ENCODE measurements around the gene IRAK1. TPM values are rescaled to one million over a fixed set of nuclear protein-coding genes. Genes with fewer than 3 reads are reported as not detected.
A peak's percentile ranks its signal among the peaks of the same experiment; 100 is the strongest.

The IRAK1 gene
- total RNA-seq, 2 experiments from 2014 or later = 61.2 to 67.4 TPM

DNA sequence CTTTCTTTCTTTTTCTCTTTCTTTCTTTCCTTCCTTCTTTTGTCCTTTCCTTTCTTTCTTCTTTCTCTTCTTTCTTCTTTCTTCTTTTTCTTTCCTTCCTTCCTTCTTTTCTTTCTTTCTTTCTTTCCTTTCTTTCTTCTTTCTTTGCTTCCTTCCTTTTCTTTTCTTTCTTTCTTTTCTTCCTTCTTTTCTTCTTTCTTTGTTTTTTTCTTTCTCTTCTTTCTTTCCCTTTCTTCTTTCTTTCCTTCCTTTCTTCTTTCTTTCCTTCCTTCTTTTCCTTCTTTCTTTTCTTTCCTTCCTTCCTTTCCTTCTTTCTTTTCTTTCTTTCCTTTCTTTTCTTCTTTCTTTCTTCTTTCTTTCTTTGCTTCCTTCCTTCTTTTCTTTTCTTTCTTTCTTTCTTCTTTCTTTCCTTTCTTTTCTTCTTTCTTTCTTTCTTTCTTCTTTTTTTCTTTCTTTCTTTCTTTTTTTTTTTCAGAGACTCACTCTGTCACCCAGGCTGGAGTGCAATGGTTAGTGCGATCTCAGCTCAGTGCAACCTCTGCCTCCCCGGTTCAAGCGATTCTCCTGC, 28.6 kb downstream of the IRAK1 start:
- peaks cover 11% of the 10 kb centered on the region for H3K4me1 Mint-ChIP-seq (ENCODE audit: low read depth)
- CTCF ChIA-PET = no interaction called here
- Histone ChIP-seq H3K27ac (ENCODE audit: low read depth in 1 of 2, low read length in 2 of 2) (no peak overlapping the region), H3K4me1 (ENCODE audit: insufficient read depth, low read length) (peaks cover 26% of the 10 kb centered on the region), H3K36me3 (ENCODE audit: insufficient read depth, low read length) (no peaks in the 10 kb centered on the region), H3K9me3 (ENCODE audit: control insufficient read depth in 1 of 2, insufficient read depth in 1 of 2, low read length in 2 of 2) (no peaks in the 10 kb centered on the region), H3K27me3 (ENCODE audit: control insufficient read depth in 1 of 2, insufficient read depth in 2 of 2, low read length in 2 of 2) (no peaks in the 10 kb centered on the region), H3K4me3 (ENCODE audit: low read length) (no peak overlapping the region)
- intact Hi-C loops (cut with DNase I, micrococcal nuclease) = no loop called here
- no peak for DNase-seq
- TF ChIP-seq, protein P1, sequence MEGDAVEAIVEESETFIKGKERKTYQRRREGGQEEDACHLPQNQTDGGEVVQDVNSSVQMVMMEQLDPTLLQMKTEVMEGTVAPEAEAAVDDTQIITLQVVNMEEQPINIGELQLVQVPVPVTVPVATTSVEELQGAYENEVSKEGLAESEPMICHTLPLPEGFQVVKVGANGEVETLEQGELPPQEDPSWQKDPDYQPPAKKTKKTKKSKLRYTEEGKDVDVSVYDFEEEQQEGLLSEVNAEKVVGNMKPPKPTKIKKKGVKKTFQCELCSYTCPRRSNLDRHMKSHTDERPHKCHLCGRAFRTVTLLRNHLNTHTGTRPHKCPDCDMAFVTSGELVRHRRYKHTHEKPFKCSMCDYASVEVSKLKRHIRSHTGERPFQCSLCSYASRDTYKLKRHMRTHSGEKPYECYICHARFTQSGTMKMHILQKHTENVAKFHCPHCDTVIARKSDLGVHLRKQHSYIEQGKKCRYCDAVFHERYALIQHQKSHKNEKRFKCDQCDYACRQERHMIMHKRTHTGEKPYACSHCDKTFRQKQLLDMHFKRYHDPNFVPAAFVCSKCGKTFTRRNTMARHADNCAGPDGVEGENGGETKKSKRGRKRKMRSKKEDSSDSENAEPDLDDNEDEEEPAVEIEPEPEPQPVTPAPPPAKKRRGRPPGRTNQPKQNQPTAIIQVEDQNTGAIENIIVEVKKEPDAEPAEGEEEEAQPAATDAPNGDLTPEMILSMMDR (IDR thresholded peaks at IDR 0.05) = peak; percentile 33
- H3K9me3 Mint-ChIP-seq = no peaks in the 10 kb centered on the region
- POLR2A ChIA-PET = no interaction called here
- no peak for ATAC-seq (ENCODE audit: poor library complexity)
- no peak overlapping the region for H3K4me3 Mint-ChIP-seq
- H3K27me3 Mint-ChIP-seq = no peaks in the 10 kb centered on the region
- H3K36me3 Mint-ChIP-seq (ENCODE audit: low read depth) = no peaks in the 10 kb centered on the region
- H3K27ac Mint-ChIP-seq = peak overlapping the region; percentile 14

DNA sequence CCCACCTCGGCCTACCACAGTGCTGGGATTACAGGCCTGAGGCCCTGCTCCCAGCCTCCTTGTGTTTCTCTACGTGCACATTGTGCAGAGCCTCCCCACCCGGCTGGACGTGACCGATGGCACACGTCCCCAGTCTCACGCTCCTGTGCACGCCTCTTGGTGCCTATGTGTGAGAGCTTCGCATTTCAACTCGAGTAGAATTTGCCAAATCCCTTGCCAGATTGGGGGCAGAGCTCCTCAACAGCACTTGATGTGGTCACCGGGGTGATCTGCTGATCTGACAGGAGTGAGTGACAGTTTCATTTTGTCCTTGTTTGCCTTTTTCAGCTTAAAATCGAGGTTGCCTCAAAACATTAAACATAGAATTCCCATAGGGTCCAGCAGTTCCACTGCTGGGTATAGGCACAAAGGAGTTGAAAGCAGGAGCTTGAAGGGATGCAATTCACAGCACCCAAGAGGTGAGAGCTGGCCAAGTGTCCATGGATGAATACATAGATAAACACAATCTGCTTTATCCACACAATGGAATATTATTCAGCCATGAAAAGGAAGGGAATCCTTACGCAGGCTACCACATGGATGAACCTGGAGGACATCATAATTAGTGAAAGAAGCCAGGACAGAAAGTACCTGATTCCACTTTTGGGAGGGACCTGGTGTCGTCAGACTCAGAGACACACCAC, 29.6 kb downstream of the IRAK1 start:
- ChIA-PET POLR2A (interaction anchor here (0.7 to 1.6 kb wide), 5 partner anchors 8 to 96 kb away, joined by 3 to 5 read pairs (median 3); no protein-coding TSS in a partner anchor), CTCF (interaction anchor here (0.7 to 0.9 kb wide), 2 partner anchors 9 to 23 kb away, joined by 3 read pairs; no protein-coding TSS in a partner anchor)
- peak; percentile 21 for ATAC-seq (ENCODE audit: poor library complexity)
- no peaks in the 10 kb centered on the region for H3K9me3 Mint-ChIP-seq
- Histone ChIP-seq H3K4me3 (ENCODE audit: low read length) (no peak overlapping the region), H3K27ac (ENCODE audit: low read depth in 1 of 2, low read length in 2 of 2) (no peak overlapping the region), H3K36me3 (ENCODE audit: insufficient read depth, low read length) (no peaks in the 10 kb centered on the region), H3K4me1 (ENCODE audit: insufficient read depth, low read length) (peaks cover 31% of the 10 kb centered on the region), H3K9me3 (ENCODE audit: control insufficient read depth in 1 of 2, insufficient read depth in 1 of 2, low read length in 2 of 2) (no peaks in the 10 kb centered on the region), H3K27me3 (ENCODE audit: control insufficient read depth in 1 of 2, insufficient read depth in 2 of 2, low read length in 2 of 2) (no peaks in the 10 kb centered on the region)
- DNase-seq = peak in 2 of 14 experiments; percentile 48 to 55
- intact Hi-C loops (cut with DNase I, micrococcal nuclease) = no loop called here
- H3K4me3 Mint-ChIP-seq = peak overlapping the region; percentile 79
- H3K36me3 Mint-ChIP-seq (ENCODE audit: low read depth) = no peaks in the 10 kb centered on the region
- peak overlapping the region; percentile 64 for H3K27ac Mint-ChIP-seq
- no peaks in the 10 kb centered on the region for H3K27me3 Mint-ChIP-seq
- peaks cover 17% of the 10 kb centered on the region for H3K4me1 Mint-ChIP-seq (ENCODE audit: low read depth)
- TF ChIP-seq, protein P1 (IDR thresholded peaks at IDR 0.05) = no peak

- Histone ChIP-seq H3K4me1 (ENCODE audit: insufficient read depth, low read length) (peaks cover 48% of the 10 kb centered on the region), H3K27ac (ENCODE audit: low read depth in 1 of 2, low read length in 2 of 2) (no peak overlapping the region), H3K27me3 (ENCODE audit: control insufficient read depth in 1 of 2, insufficient read depth in 2 of 2, low read length in 2 of 2) (no peaks in the 10 kb centered on the region), H3K9me3 (ENCODE audit: control insufficient read depth in 1 of 2, insufficient read depth in 1 of 2, low read length in 2 of 2) (no peaks in the 10 kb centered on the region), H3K4me3 (ENCODE audit: low read length) (no peak overlapping the region), H3K36me3 (ENCODE audit: insufficient read depth, low read length) (no peaks in the 10 kb centered on the region)
- H3K27ac Mint-ChIP-seq = no peak overlapping the region
- ChIA-PET POLR2A (no interaction called here), CTCF (interaction anchor here (1.0 kb wide), 1 partner anchor 25 kb away, joined by 5 read pairs; no protein-coding TSS in a partner anchor)
- H3K4me1 Mint-ChIP-seq (ENCODE audit: low read depth) = peaks cover 33% of the 10 kb centered on the region
- TF ChIP-seq, protein P1 (IDR thresholded peaks at IDR 0.05) = no peak
- H3K9me3 Mint-ChIP-seq = no peaks in the 10 kb centered on the region
- intact Hi-C loops (cut with DNase I, micrococcal nuclease) = no loop called here
- no peaks in the 10 kb centered on the region for H3K36me3 Mint-ChIP-seq (ENCODE audit: low read depth)
- no peak for DNase-seq
- no peaks in the 10 kb centered on the region for H3K27me3 Mint-ChIP-seq
- ATAC-seq (ENCODE audit: poor library complexity) = no peak
- no peak overlapping the region for H3K4me3 Mint-ChIP-seq
Measured at GRCh38 chrX:153988493-153988892, 31.2 kb downstream of the IRAK1 start.
